ENCODE results near the gene IL33.
"Not testable (repeated sequence)": the region's sequence is repeated elsewhere in the genome, so short reads cannot be mapped to it uniquely, and the experiment has no call there.

Gene IL33

GRCh38 chr9:6215562-6215961 lies at the start of gene IL33:
IL33 (plus strand) TSS chr9:6215807; CDS start chr9:6241695, 25,888 bp downstream.
- peak; percentile 25 for DNase-seq

- no peak for DNase-seq
These were observed 43.9 kb upstream of the IL33 start for GRCh38 chr9:6171667-6172066.

GRCh38 chr9:6173914-6174313 lies 41.7 kb upstream of the IL33 start:
- DNase-seq, result no peak

- not testable (repeated sequence) for DNase-seq
These were observed 32.9 kb upstream of the IL33 start for GRCh38 chr9:6182549-6183226.

DNA sequence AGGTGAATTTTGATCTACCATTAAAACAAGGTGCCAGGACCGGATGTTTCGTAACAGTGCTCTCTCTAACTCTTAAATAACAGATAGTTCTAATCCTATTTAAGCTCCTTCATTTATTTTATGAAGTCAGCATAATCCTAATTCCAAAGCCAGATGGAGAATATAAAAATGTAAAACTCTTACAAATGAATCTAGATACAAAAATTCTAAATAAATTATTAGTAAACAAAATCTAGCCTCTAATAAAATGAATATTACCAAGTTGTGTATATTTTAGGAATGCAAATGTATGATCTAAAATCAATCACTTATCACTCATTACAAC lies 32.4 kb upstream of the IL33 start:
- DNase-seq, result no peak

DNA sequence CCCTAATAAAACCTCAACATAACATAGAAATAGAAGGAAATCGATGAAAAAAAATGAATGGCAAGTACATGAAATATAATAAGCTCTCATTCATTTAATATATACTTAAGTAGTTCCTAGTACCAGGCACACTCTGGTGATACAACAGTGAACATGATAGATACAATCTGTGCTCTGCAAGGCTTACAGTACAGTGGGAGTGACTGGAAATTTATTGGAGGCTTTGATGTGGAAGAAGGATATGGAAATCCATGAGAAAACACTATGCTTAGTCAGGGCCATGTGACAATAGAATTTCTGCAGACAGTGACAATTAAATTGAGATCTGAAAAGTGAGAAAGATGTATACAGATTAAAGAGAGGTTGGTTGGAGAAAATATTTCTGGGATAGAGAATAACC lies 32.0 kb upstream of the IL33 start:
- no peak for DNase-seq

DNA sequence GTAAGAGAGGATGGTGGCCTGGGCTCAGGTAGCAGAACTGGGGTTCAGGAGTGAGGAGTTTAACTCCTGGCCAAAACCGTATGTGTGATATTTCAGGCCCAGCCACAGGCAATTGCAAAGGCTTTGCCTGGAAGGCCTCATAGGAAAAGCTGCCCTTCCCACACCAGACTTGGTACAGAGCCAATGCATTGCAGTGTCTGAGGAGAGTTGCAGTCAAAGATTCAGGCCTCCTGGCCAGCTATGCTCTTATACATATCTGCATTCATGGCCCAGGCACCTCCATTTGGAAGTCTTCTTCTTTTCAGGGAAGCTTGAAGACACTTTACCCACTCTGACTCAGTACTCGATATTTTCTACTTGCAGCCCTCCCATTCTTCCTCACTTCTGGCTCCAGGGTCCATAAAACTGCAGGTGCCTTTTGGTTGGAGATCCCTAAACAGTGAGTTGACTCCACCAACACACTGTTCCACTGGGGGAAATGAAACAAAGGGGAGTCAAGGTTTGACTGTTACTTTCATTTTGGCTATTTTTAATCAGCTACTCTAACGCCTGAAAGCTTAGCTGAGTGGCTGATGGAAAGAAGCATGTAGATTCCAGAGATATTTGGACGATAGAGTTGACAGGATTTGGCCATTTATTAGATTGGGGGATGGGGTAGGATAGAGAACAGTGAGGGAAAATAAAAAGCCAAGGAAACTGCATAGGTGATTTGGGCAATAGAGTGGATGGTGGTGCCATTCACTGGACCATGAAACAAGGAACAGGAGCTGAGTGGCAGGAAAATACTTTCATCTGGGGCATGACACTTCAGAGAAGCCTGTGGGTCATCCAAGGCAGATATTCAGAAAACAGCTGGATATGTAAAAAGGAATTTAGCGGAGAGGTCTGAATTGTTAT lies 30.6 kb upstream of the IL33 start:
- DNase-seq, result no peak

DNA sequence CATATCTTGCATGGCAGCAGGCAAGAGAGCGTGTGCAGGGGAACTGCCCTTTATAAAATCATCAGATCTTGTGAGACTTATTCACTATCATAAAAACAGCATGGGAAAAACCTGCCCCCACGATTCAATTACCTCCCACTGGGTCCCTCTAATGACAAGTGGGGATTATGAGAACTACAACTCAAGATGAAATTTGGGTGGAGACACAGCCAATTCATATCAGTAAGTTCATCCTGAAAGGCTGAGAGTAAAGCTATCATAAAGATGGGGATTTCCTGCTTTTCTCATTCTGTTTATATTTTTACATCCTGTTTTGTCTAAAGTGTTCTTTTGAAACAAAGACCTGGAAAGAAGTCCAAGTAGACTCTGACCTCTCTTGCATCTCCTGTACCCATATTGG lies 28.9 kb upstream of the IL33 start:
- DNase-seq, result no peak

DNA sequence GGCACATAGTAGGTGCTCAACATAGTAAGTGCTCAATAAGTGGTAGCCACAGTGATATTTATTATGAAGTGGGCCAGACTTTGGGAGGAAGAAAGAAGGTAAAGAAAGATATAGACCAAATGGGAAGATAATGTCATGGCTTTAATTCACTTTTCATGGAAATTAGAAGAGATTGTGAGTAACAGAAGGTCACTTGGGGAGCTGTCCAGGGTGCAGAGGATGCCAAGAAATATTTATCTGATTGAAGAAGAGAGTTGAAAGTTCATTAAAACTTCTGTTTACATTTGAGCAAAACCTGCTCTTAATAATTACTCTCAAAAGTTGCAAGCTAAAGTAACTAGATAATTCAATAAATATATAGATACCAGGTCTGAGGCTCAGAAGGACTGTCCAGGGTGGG lies 28.3 kb upstream of the IL33 start:
- DNase-seq, result no peak

GRCh38 chr9:6188466-6188865 lies 27.1 kb upstream of the IL33 start:
- no peak for DNase-seq

- no peak for DNase-seq
These were observed 26.7 kb upstream of the IL33 start for GRCh38 chr9:6188906-6189305.

- DNase-seq, result no peak
These were observed 20.7 kb upstream of the IL33 start for GRCh38 chr9:6194934-6195333.

GRCh38 chr9:6195714-6196360 lies 19.8 kb upstream of the IL33 start:
- no peak for DNase-seq

DNA sequence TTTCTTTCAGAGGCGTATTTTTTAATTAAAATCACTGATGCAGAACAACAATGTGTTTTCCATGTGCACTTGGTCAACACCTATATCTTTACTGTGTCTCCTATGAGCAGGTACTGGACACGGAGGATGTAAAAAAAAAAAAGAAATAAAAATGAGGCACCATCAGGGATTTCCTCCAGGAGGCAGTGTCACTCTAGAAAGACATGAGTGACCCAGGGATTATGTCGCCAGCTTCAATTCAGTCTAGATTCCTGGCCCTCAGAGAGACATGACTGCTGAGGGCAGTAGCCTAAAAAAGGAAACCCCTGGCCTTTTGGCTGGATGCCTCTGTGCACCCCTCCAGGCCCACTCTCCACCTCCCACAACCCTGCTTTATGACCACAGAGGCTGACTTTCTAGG lies 18.3 kb upstream of the IL33 start:
- DNase-seq, result no peak

DNA sequence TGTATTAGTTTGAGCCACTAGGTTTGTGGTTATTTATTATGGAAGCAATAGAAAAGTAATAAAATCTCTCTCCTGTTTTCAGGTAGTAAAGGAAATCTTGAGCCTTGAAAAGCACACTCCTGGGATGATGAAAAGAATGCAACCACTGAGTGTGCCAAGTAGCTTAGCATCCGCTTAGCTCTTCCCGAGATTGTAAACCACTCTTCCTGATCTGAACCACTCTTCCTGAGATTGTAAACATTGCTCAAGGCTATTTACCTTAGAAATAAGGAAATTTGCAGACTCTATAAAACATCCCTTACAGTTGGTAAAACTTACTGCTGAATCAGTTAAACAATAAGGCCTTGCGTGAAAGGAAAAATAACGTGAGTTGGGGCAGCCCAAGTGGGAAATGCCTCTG lies 17.4 kb upstream of the IL33 start:
- no peak for DNase-seq

GRCh38 chr9:6199596-6199995 lies 16.0 kb upstream of the IL33 start:
- DNase-seq, result no peak

DNA sequence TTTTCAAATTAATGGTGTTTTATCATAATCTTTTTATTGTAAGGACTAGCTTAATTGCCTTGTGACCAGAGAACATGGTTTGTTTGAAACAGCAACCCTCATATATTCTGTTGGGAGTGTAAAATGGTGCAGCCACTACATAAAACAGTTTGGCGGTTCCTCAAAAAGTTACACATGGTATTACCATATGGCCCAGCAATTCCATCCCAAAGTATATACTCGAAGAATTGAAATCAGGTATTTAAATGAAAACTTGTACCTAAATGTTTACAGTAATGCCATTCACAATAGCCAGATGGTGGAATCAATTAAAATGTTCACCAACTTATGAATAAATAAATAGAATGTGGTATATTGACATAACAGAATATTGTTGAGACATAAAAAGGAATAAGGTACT lies 14.8 kb upstream of the IL33 start:
- peak; percentile 8 for DNase-seq

- no peak for DNase-seq
These were observed 5.6 kb upstream of the IL33 start for GRCh38 chr9:6209966-6210365.

DNA sequence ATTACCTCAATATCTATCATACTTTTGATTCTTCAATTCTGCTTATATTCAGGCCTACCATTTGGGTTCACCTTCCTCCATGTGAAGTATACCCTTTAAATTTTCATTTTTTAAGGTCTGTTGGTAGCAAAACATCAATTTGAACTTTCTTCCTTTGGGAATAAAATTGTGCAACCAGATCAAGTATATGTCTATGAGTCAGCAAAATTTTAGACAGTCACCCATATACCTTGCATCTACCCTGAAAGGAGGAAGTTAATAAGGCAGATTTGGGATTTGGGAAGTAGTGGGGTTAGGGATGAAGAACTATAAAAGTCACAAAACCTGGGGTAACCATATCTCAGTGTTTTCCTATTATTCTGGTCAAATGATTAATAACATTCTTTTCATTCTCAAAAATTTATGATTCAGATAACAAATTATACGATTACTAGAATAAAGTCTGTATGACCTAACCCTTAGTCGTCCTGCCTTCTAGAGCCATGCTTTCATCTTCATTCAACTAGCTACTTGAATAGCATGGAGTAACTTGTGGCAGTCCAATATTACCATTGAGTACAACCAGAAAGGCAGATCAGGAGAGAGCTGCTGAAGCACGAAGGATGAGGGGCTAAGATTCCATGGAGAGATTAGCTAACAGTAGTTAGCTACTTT lies 2.8 kb upstream of the IL33 start:
- no peak for DNase-seq

DNA sequence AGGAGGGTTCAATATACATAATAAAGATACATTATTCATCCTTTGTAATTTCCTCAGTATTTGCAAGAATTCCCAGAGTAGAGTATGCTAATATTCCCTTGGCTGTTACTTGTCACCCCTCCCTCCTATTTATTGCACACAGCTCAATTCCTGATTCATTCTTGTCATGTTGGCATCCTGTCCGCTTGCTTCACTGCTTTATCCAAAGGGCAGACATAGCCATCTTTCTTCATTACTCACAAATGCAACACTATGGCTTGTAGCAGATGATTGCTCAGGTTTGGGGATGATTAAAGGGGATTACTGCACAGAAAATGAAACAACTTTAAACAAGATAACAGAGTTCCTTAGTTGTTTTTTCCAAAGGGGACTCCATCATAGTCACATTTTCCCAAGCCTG lies 1.2 kb upstream of the IL33 start:
- DNase-seq, result peak; percentile 61

DNA sequence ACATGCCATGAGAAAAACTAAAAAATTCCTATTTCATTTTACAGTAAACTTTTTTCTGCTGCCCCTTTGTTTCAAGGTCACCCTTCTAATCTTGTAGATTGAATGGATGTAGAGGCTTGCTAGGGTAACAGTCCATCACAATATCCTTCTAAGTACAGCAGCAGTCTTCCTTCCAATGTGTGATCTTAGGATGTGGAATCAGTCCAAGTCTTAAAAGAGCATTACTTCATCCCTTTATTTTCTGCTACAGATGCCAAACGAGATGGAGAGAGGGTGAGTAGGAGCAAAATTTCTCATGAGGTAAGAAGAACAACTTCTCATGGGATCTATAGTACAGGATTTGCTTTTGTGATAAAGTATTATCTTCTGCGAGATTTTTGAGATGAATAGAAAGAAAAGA lies 704 bp upstream of the IL33 start:
- DNase-seq, result peak; percentile 64

- DNase-seq, result no peak
These were observed 395 bp downstream of the IL33 start for GRCh38 chr9:6216002-6216401.

GRCh38 chr9:6216951-6217350 lies 1.3 kb downstream of the IL33 start:
- DNase-seq, result no peak

- no peak for DNase-seq
These were observed 2.5 kb downstream of the IL33 start for GRCh38 chr9:6218099-6218502.
